Esophagus muscularis mucosa (tissue), 4 donors: ENCODE measurements around the gene CPS1. TPM values are rescaled to one million over a fixed set of nuclear protein-coding genes. Genes with fewer than 3 reads are reported as not detected.

Experiments
- DNase-seq: peaks from one replicate; pipeline ENCODE4 v3.0.0-alpha.2; 2017; ENCODE audit errors: extremely low spot score
- H3K27ac ChIP-seq, 4 donors: fragments of 200-600 bp; sonication (generic); replicated peaks in 1 of 4; 1 replicate in 3 of 4; 2 replicates in 1 of 4; pipeline ENCODE4 v1.5.1; 2016 to 2019; ENCODE audit warnings: mild to moderate bottlenecking in 1 of 4
- H3K27me3 ChIP-seq, 4 donors: fragments of 200-600 bp; sonication (generic); one replicate each; pipeline versions ENCODE4 v1.5.1 to v1.6.0; 2016 to 2019
- H3K36me3 ChIP-seq, 4 donors: fragments of 200-600 bp; sonication (generic); one replicate each; pipeline ENCODE4 v1.5.1; 2016 to 2019
- H3K4me1 ChIP-seq, 4 donors: fragments of 200-600 bp; sonication (generic); one replicate each; pipeline ENCODE4 v1.5.1; 2016 to 2019
- H3K4me3 ChIP-seq, 4 donors: fragments of 200-600 bp; sonication (generic); 1 replicate in 2 of 4; 2 replicates in 2 of 4; pipeline ENCODE4 v1.5.1; 2016 to 2019; ENCODE audit warnings: mild to moderate bottlenecking in 4 of 4, moderate library complexity in 1 of 4
- H3K9me3 ChIP-seq, 4 donors: fragments of 200-600 bp; sonication (generic); 1 replicate in 3 of 4; 2 replicates in 1 of 4; pipeline ENCODE4 v1.5.1; 2016 to 2019
- CTCF ChIP-seq, 3 experiments: fragments of 200-600 bp in 2 of 3; fragments of 450-650 bp in 1 of 3; sonication (generic) in 2 of 3; IDR thresholded peaks; one replicate each; pipeline ENCODE4 v1.5.1; 2017 to 2019; ENCODE audit warnings: antibody characterized with exemption in 3 of 3, mild to moderate bottlenecking in 2 of 3, moderate library complexity in 1 of 3
- EP300 ChIP-seq: sonication (generic); formaldehyde crosslinking; IDR thresholded peaks from one replicate; pipeline ENCODE4 v1.6.1; 2017; ENCODE audit warnings: antibody characterized with exemption
- POLR2A ChIP-seq: fragments of 450-650 bp; IDR thresholded peaks from one replicate; pipeline ENCODE4 v1.6.1; 2017; ENCODE audit warnings: antibody characterized with exemption, moderate library complexity, mild to moderate bottlenecking, low read depth
- POLR2AphosphoS5 ChIP-seq, 2 donors: sonication (generic); formaldehyde crosslinking; IDR thresholded peaks; one replicate each; pipeline ENCODE4 v1.6.1; 2017; ENCODE audit warnings: antibody characterized with exemption in 2 of 2
- WGBS: methylation state at CpG from one replicate; pipeline ENCODE4 v1.1.5; 2018; 5-methylcytosine and 5-hydroxymethylcytosine counted together
- intact Hi-C: fragments of 100-400 bp; cut with DNase I; formaldehyde crosslinking; loops from one replicate; pipeline ENCODE4 v1.15.1; 2023
- total RNA-seq, 4 donors: library from RNA; depleted of rRNA; stranded (reverse); fragments of >200 nt; gene quantifications; one replicate each; pipeline versions ENCODE4 v1.1.0 to v1.2.1, GENCODE V29; 2016

Gene CPS1
- 1 to 10 TPM; 1.0 to 2.4 (median 1.6) TPM for total RNA-seq

- 78% methylated on average over 2 of the region's 2 CpGs for WGBS
- no peaks in the 10 kb centered on the region for H3K4me1 ChIP-seq
- H3K36me3 ChIP-seq = no peaks in the 10 kb centered on the region
- intact Hi-C loops = no loop called here
- no peak within 1 kb of the TSS for H3K4me3 ChIP-seq
- H3K27me3 ChIP-seq = no peaks in the 10 kb centered on the region
- H3K9me3 ChIP-seq = no peaks in the 10 kb centered on the region
- DNase-seq = no peak
- TF ChIP-seq POLR2A = no peak
- no peak for TF ChIP-seq EP300
- TF ChIP-seq POLR2AphosphoS5 (IDR thresholded peaks at IDR 0.05) = no peak
- no peak for TF ChIP-seq CTCF (IDR thresholded peaks at IDR 0.05)
- no peak within 1 kb of the TSS for H3K27ac ChIP-seq
Observed at GRCh38 chr2:210556329-210556980, at the start of gene CPS1. Gene CPS1, plus strand, starts transcription at chr2:210556599. Its CDS starts 135 bp downstream, at chr2:210556734.

GRCh38 chr2:210515911-210516310 lies 40.5 kb upstream of the CPS1 start:
- 84% methylated on average over 2 of the region's 2 CpGs for WGBS
- Histone ChIP-seq H3K4me3 (no peak overlapping the region), H3K27ac (no peak overlapping the region), H3K27me3 (no peaks in the 10 kb centered on the region), H3K36me3 (no peaks in the 10 kb centered on the region), H3K4me1 (no peaks in the 10 kb centered on the region), H3K9me3 (peaks cover 0 to 11% (median 0%) of the 10 kb centered on the region in 4 donors)
- DNase-seq = no peak
- TF ChIP-seq POLR2A = no peak
- no peak for TF ChIP-seq EP300
- no peak for TF ChIP-seq POLR2AphosphoS5 (IDR thresholded peaks at IDR 0.05)
- no peak for TF ChIP-seq CTCF (IDR thresholded peaks at IDR 0.05)
- intact Hi-C loops = loop anchor here (10.0 kb wide), 1 partner anchor 1851 kb away; no protein-coding TSS in a partner anchor

- Histone ChIP-seq H3K27ac (no peak overlapping the region), H3K27me3 (no peaks in the 10 kb centered on the region), H3K36me3 (no peaks in the 10 kb centered on the region), H3K9me3 (peaks cover 0 to 11% (median 0%) of the 10 kb centered on the region in 4 donors), H3K4me3 (no peak overlapping the region), H3K4me1 (no peaks in the 10 kb centered on the region)
- DNase-seq = no peak
- 90% methylated on average over 4 of the region's 4 CpGs for WGBS
- intact Hi-C loops = loop anchor here (10.0 kb wide), 1 partner anchor 1852 kb away; no protein-coding TSS in a partner anchor
- no peak for TF ChIP-seq POLR2AphosphoS5 (IDR thresholded peaks at IDR 0.05)
- no peak for TF ChIP-seq EP300
- no peak for TF ChIP-seq CTCF (IDR thresholded peaks at IDR 0.05)
- TF ChIP-seq POLR2A = no peak
Observed at GRCh38 chr2:210517264-210517663, 39.1 kb upstream of the CPS1 start.

GRCh38 chr2:210519594-210519993 lies 36.8 kb upstream of the CPS1 start:
- intact Hi-C loops = loop anchor here (10.0 kb wide), 1 partner anchor 1855 kb away; no protein-coding TSS in a partner anchor
- 77% methylated on average over 5 of the region's 5 CpGs for WGBS
- H3K4me1 ChIP-seq = no peaks in the 10 kb centered on the region
- no peaks in the 10 kb centered on the region for H3K27me3 ChIP-seq
- H3K36me3 ChIP-seq = no peaks in the 10 kb centered on the region
- no peak for DNase-seq
- H3K9me3 ChIP-seq = no peaks in the 10 kb centered on the region
- no peak for TF ChIP-seq POLR2AphosphoS5 (IDR thresholded peaks at IDR 0.05)
- TF ChIP-seq EP300 = no peak
- no peak for TF ChIP-seq POLR2A
- TF ChIP-seq CTCF (IDR thresholded peaks at IDR 0.05) = no peak
- H3K4me3 ChIP-seq = no peak overlapping the region
- no peak overlapping the region for H3K27ac ChIP-seq

- DNase-seq = no peak
- Histone ChIP-seq H3K4me1 (no peaks in the 10 kb centered on the region), H3K9me3 (no peaks in the 10 kb centered on the region), H3K4me3 (no peak overlapping the region), H3K36me3 (no peaks in the 10 kb centered on the region), H3K27ac (no peak overlapping the region), H3K27me3 (no peaks in the 10 kb centered on the region)
- intact Hi-C loops = no loop called here
- TF ChIP-seq CTCF (IDR thresholded peaks at IDR 0.05) (no peak), POLR2AphosphoS5 (IDR thresholded peaks at IDR 0.05) (no peak), EP300 (no peak), POLR2A (no peak)
Observed at GRCh38 chr2:210522399-210522798, 34.0 kb upstream of the CPS1 start.
